Measurements from ENCODE around the gene UGCG.

- TF ChIP-seq EZH2 (IDR thresholded peaks at IDR 0.05): no peak
- TF ChIP-seq POLR2AphosphoS5 (IDR thresholded peaks at IDR 0.05; ENCODE audit: borderline replicate concordance, low read depth, low read length): no peak
- no peak for TF ChIP-seq FOXP2 (optimal IDR thresholded peaks at IDR 0.05; ENCODE audit: control extremely low read depth, extremely low read length, insufficient read depth)
These were observed 29.2 kb downstream of the UGCG start for GRCh38 chr9:111925784-111926183.

All from SK-N-MC (cell line).